ENCODE data around the gene SIPA1L2.
A peak's percentile ranks its signal among the peaks of the same experiment; 100 is the strongest.
"Not testable (repeated sequence)": the region's sequence is repeated elsewhere in the genome, so short reads cannot be mapped to it uniquely, and the experiment has no call there.

SIPA1L2 gene

DNA sequence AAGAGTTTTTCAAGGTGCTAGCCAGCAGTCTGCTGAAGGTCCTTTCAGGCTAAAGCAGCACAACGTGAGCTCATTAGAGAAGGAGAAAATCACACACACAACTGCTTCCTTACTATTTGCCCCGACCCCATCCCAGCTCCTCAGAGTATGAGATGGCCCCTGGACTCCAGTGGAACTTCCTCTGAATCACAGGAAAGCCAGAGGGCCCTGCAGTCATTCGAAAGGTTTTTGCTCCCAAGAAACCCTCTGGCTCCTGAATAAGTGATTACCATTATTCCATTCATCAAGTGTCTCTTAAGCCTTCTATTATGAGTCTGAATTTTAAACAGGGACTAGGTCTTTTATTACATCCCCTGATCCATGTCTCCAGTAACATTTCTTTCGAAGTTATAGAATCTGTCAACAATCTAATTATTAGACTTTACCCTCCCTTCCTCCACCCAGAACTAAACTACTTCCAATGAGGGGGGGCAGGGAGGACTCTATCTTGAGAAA lies 14.6 kb downstream of the SIPA1L2 start:
- no peak for DNase-seq

DNA sequence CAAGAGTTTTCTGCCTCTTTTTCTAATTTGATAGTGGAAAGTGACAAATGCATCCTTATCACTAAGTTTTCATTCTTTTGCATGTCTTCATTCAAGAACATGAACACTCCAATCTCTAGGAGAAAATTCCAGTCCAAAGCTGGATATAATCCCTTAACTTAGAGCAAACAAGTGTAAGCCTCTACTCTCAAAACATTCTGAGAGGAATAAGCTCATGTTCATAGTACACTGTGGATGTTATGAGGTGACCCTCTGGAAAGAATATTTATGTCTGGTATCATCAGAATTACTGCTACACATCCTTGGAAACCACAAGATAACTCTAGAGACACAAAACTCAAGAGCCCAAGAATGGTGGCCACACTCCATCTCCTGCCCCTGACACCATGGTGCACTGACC lies 15.1 kb downstream of the SIPA1L2 start:
- DNase-seq, result no peak

DNA sequence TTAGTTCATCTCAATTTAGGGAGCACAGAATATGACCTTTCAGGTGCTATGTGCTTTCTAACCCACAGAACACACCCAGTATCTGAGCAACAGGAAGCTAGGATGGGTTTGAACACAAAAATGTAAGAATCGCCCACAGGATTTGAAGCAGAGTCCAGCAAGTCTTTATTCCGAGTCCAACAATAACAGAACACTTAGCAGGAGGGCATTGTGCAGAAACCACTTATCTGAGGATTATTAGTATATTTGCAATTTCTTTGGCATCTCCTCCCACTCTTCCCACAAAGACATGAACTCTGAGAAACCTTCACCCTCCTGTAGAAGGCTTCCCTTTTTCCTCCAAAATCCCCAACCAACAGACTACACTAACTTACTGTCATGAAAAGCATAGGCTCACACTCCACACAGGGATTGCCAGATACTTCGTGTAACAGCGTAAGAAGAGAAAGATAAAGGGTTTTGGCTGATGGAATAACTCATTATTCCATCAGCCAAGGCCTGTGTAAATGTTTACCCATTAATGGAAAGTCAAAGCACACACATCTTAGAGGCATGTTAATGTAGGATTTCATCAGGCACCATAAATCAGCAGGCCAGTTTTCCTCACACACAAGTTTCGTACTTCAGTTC lies 16.1 kb downstream of the SIPA1L2 start:
- no peak for DNase-seq

DNA sequence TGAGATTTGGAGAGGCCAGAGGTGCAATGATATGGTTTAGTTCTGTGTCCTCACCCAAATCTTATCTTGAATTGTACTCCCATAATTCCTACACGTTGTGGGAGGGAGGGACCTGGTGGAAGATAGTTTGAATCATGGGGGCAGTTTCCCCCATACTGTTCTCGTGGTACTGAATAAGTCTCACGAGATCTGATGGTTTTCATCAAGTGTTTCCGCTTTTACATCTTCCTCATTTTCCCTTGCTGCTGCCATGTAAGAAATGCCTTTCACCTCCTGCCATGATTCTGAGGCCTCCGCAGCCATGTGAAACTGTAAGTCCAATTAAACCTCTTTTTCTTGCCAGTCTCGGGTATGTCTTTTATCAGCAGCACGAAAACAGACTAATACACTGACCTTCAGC lies 17.1 kb downstream of the SIPA1L2 start:
- not testable (repeated sequence) for DNase-seq

DNA sequence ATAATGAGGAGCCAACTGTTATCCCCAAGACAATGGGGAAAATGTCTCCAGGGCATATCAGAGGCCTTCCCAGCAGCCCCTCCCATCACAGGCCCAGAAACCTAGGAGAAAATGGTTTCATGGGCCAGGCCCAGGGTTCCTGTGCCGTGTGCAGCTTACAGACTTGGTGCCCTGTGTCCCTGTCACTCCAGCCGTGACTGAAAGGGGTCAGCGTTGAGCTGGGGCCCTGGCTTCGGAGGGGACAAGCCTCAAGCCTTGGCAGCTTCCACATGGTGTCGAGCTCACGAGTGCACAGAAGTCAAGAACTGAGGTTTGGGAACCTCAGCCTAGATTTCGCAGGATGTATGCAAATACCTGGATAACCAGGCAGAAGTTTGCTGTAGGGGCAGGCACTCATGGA lies 18.1 kb downstream of the SIPA1L2 start:
- DNase-seq, result no peak

DNA sequence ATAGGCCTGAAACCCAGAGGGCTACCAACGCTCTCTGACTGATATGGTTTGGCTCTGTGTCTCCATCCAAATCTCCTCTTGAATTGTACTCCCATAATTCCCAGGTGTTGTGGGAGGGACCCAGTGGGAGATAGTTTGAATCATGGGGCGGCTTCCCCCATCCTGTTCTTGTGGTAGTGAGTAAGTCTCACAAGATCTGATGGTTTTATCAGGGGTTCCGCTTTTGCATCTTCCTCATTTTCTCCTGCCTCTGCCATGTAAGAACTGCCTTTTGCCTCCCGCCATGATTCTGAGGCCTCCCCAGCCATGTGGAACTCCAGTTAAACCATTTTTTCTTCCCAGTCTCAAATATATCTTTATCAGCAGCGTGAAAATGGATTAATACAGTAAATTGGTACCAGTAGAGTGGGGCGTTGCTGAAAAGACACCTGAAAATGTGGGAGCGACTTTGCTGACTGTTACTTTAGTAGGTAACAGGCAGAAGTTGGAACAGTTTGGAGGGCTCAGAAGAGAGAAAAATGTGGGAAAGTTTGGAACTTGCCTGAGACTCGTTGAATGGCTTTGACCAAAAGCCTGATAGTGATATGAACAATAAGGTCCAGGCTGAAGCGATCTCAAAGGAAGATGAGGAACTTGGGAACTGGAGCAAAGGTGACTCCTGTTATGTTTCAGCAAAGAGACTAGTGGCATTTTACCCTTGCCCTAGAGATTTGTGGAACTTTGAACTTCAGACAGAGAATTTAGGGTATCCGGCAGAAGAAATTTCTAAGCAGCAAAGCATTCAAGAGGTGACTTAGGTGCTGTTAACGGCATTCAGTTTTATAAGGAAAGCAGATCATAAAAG lies 18.8 kb downstream of the SIPA1L2 start:
- DNase-seq, result not testable (repeated sequence)

DNA sequence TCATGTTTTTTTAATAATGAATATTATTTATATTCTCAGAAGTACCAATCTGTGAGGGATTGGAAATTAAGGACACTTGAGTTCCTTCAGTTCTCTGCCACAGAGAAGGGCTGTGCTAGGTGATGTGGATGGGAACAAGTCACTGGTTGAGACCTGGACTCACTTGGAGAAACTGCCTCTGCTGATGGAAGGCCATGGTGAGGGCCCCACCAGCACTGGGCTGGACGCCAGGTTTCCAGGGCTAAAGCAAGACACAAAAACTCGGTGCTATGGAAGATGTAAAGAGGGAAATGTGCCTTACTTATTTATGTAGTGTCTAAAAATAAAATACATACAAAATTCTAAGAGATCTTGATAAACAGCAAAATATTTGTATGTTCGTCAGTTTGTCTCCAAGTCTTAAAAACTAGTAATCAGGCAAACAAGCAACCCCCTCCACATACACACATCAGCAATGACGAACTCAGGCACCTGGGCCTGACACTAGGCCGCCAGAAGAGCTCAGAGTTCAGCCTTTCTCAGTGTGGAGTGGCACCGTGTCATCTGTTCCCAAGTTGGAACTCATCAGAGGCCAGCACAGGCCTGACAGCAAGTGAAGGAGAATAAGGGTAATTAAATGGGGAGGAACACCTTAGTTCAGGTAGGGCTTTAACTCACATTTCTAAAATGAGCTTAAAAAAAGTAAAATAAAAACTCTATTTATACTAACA lies 19.6 kb downstream of the SIPA1L2 start:
- DNase-seq, result no peak

DNA sequence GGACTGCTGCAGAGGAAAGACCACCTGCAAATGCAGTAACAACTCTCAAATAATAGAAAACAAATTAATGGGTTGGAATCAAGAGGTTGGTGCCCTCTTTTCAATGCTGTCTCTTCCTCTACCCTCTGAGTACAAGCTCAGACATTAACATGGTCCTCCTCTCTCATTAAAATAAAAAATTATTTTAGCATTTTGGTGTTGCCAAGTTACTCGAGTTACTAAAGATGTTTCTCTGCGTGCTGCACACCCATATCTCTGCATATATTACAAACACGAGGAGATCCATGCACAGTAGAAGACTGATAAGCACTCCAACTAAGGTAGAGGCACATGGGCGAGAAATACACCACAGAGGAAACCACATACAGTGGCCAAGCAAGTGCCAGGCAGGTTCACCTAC lies 21.5 kb downstream of the SIPA1L2 start:
- no peak for DNase-seq

DNA sequence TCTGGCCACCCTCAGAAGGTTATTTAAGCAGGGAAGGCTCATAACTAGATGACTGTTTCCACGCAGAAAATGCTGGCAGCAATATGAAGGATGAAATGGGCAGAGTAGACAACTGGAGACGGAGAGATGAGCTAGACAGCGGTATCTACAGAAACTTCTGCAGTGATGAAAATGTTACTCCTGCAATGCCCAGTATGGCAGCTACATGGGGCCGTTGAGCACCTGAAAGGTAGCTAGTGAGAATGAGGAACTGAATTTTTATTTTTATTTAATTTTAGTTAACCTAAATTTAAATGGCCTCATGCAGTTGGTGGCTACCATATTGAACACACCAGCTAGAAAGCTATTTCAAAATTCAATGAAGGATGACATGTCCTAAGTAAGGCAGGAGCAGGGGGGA lies 27.3 kb downstream of the SIPA1L2 start:
- DNase-seq, result no peak

DNA sequence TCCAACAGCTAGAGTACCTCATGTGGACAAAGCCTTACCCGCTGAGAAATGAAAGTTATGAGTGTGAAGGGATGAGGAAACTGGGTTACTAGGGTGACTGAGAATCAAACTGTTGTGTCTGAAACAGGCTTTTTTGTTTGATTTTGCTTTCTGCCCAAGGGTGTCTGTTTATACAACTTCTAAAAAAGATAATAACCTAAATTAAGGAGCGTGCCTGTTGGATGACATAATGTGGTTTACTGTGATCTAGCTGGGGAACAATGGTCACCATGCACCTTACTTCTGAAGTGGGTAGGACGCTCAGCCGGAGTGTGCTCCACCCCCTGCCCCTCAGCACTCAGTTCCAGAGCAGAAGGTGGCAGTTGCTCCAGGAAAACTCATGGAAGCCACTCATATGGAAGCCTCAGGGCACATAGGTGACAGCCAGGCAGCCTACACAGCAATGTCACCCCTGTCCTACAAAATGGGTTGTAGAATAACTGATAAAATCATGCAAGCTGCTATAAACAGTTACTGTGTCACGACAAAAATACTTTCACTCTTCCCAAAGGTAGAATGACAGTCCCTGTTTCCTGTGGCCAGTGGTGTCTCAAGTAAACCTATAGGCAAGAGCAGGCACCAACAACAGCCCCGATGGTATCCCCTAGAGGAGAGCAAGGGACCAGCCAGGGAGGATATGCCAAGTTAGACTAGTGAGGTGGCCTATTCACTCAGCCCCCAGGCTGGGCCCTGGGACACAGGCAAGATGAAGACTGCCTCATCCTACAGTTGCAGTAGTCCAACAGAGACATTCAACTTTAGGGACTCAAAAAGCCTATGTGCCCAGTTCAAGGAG lies 29.3 kb downstream of the SIPA1L2 start:
- no peak for DNase-seq

DNA sequence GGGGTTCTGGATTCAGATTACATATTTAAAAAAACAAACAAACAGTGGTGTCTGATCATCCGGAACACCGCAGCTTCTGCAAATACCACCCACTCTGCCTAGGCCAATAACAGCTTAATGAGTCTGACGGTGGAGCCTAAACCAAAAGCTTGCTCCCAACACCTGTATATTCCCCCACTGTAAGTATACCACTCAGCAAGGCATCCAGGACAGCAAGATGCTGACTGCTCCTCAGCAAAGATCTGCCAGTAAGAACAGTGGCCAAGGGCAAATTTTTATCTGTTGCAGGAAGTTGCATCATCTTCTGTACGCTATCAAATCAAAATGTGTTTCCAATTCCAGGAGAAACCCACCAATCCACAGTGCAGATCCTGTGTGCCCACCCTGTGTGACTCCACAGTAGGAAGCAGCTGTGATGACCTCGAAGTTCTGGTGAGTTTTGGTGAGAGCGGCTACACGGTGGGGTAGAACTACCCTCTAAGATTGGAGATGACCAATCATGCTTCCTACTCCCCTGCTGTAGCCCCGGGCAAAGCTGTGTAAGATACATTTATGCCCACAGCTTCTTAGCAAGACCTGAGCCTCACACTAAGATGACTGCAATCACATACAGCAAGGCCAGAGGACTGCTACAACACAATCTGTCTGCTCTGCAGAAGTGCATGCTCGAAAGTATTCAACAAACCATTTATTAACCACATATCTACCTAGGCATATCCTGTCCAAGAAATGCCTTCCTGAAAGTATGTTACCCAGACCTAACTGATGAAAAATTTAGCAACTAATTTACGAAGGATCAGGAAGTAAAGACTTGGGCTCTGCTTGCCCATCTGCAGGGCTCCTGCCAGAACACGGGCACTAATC lies 30.5 kb downstream of the SIPA1L2 start:
- DNase-seq, result no peak

DNA sequence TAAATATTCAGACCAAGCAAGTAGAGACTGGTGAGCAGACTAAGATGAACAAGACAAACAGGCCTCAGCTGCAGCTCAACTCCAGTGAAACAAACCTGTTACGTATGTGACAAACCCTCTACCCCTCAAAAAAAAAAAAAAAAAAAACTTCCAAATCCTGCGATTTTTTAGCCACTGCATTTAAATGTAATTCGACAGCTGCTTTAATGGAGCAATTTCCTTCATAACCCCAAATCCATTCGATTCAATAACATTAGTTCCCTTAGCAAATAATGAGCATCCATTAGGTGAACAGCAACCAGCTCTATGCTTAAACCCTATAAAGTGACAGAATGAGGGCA lies 31.1 kb downstream of the SIPA1L2 start:
- DNase-seq, result no peak

DNA sequence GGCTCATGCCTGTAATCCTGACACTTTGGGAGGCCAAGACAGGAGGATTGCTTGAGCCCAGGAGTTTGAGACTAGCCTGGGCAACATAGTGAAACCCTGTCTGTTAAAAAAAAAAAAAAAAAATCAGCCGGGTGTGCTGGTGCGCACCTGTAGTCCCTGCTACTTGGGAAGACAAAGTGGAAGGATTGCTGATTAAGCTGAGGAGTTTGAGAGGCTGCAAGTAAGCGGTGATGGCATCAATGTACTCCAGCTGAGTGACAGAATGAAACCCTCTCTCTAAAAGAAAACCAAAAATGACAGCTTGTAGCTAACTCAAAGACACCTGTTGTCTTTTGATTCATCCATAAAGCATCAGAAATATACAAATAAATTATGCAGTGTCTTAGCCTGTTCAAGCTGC lies 31.8 kb downstream of the SIPA1L2 start:
- DNase-seq, result no peak

DNA sequence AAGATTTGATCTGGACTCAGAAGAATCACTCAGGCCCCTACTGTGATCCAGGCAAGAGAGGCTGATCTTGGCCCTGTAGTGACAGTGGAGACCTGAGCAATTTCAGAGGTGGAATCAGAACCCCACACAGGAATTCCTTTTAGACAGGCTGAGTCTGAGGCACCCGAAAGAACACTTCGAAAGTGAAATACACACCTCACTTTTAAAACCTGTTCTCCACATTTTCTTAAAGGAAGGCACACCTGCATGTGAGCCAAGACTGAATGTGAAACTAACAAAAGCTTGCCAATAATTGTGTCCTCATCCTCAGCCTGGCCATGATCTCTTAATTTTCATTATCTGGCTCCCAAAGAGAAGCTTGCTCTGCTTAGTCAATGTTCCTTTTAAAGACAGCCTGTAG lies 32.2 kb downstream of the SIPA1L2 start:
- no peak for DNase-seq

DNA sequence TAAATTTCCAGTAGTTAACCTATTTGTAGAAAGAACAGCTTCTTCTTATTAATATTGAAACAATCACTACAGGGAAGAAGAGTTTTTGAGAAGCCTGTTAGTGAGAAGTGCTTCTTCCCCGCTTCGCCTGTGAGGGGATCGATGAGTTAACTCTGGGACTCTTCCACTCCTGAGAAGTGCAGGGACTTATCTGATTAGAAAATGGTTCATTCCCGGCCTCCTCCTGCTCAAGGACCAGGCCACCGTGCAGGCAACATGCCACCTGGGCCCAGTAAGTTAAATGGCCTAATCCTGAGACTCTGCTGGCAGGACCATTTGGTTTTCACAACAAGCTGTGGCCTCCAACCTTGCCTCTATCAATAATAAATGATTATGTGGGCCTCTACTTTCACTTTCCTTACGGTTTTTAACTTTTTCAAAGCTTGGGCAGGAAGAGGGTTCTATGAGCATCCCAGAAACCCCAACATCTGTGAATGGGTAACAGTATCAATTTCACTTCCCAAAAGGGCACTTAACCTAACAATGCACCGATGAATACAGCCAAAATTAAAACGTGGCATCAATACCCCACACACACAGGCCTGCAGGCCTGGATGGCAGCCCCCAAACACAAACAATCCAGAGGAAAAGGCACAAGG lies 33.1 kb downstream of the SIPA1L2 start:
- no peak for DNase-seq

DNA sequence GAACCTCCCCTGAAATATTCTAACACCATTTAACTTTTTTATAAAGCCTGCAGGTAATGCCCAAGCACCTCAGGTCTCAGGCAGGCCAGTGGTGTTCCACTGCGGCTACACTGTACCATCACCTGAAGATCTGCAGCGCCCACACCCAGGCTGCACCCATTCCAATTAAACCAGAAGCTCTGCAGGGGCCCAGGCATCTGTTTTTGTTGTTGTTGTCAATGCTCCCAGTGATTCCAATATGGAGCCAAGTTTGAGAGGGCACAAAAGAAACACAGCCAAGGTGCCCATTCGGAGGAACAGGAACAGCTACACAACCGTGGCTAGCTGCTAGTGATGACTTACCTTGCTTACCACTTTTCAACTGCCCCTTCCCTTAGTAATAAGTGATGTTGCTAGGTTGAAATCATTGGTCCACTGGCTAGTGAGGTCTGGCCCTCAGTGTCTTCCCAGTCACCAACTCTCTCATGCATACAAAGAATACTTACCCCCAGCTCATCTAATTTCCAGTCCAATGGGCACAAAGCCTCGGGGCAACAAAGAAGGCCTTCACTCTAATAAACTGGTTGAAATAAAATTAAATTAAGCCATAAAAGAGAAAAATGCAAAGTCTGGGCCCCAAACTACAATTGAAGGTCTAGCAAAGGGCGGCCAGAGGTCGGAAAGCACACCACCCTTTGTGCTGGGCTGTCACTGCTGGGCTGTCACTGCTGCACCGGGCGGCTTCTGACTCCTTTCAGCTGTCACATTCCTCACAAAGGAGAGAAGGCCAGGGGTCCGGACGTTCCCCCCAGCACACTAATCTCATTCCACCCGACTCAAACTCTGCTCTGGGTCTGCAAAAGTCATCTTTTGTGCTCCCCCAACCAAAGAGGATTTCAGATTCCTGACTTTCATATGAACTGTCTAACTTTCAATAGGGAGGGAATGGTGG lies 34.9 kb downstream of the SIPA1L2 start:
- no peak for DNase-seq

DNA sequence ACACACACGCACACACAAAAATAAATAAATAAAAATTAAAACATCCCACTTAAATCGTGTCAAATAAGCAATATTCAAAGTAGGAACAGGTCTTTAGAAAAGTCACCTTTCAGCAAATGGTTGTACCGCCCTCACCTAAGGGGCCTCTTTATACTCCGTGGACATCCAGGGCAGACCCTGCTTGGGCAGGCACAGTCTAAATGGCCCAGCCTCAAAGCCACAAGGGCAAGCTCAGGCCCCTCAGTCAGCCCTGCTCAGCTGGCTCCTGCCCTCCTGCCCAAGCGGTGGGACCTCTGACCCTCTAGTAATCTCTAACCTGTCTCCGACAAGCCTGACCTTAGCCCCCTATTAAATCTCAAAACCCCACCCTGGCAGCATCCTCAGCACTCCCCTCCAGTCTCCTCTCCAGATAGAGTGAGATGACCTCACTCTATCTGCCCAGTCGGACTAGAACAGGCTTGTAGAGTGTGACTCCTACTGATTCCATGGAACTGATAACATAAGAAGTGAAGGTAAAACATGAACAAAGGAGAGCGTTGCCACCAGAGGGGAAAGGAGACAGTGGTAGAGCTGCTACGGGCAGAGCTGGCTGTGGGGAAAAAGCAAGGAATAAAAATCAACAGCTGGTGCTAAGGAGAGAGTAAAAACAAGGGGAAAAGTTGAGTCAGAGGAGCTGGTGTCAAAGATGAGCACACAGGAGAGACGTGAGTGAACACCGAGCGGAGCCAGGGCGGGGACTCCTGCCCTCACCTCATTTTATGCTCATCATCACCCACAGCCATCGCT lies 36.0 kb downstream of the SIPA1L2 start:
- peak; percentile 40 for DNase-seq

DNA sequence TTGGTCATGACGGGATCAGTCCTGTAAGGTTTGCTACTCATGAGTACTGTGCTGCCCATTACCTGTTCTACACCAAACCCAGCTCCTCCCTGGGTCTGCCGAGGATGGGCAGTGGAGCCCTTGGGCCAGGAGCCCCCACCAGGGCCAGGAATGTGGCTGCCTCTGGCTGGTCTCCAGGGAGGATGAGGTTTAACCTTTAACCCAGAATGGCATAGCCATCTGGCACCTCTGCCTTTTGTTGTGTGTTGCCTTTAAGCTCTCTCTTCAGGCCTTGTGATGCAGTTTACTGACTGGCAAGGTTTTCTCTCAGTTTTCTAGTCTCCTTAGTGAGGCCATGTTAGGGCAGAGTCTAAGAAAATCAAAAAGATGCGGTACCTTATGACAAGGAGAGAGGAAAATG lies 38.6 kb downstream of the SIPA1L2 start:
- DNase-seq, result no peak

DNA sequence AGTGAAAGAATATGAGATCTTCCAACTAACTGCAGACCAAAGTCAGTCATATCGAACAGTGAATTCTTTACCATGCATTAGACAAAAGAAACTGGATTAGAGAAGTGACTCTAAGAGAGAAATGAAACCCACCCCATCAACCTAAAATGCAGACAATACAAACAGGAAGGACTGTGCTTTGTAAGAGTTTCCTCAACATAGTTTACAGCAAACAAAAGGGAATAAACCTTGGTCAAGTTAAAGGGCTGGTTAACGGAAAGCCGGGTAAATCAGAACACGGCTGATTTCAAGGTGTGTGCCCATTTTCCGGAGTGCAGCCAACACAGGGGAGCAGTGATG lies 39.2 kb downstream of the SIPA1L2 start:
- DNase-seq, result no peak
